ENCODE results near the gene ZBTB21. TPM values are rescaled to one million over a fixed set of nuclear protein-coding genes. Genes with fewer than 3 reads are reported as not detected.

Gene ZBTB21
- total and polyA plus RNA-seq, 5 experiments from 2014 or later: 4.2 to 33.3 (median 6.3) TPM

Other genes starting within 250 kb of the ZBTB21 start
- gene RIPK4, start 243.3 kb downstream of the ZBTB21 start, total RNA-seq: 1 to 10 TPM; 1.0 to 1.1 TPM
- gene RIPK4, start 243.3 kb downstream of the ZBTB21 start, polyA plus RNA-seq: under 1 TPM in 1 of 3 donors, not detected in 2; 0.26 TPM
- 10 to 100 TPM; 20.6 to 23.2 TPM for gene PRDM15, start 131.0 kb downstream of the ZBTB21 start, total RNA-seq
- 1 to 10 TPM in 2 of 3 donors, under 1 TPM in 1; 0.77 to 2.9 (median 2.4) TPM for gene PRDM15, start 131.0 kb downstream of the ZBTB21 start, polyA plus RNA-seq
- 10 to 100 TPM; 13.0 to 14.6 TPM for gene C2CD2, start 56.3 kb downstream of the ZBTB21 start, total RNA-seq
- 1 to 10 TPM; 2.4 to 3.7 (median 2.8) TPM for gene C2CD2, start 56.3 kb downstream of the ZBTB21 start, polyA plus RNA-seq
- 1 to 10 TPM; 2.7 to 3.1 TPM for gene UMODL1, start 61.0 kb upstream of the ZBTB21 start, total RNA-seq
- under 1 TPM; 0.03 to 0.07 (median 0.06) TPM for gene UMODL1, start 61.0 kb upstream of the ZBTB21 start, polyA plus RNA-seq
- gene ABCG1, start 208.8 kb upstream of the ZBTB21 start, total RNA-seq: 1 to 10 TPM in 1 of 2 experiments, under 1 TPM in 1; 0.93 to 1.4 TPM
- 10 to 100 TPM; 11.2 to 17.5 (median 11.9) TPM for gene ABCG1, start 208.8 kb upstream of the ZBTB21 start, polyA plus RNA-seq